Tracheal epithelial cell (primary cell): Measurements from ENCODE around the gene XRN1. TPM values are rescaled to one million over a fixed set of nuclear protein-coding genes. Genes with fewer than 3 reads are reported as not detected.

Experiments
- total RNA-seq: library from RNA; depleted of rRNA; stranded (reverse); fragments of >200 nt; gene quantifications from 2 replicates; pipeline ENCODE4 v1.2.1, GENCODE V29; 2014

The XRN1 gene
- 18.6 and 18.8 TPM in 2 replicates for total RNA-seq

GRCh38 chr3:142447852-142448823, at the start of gene XRN1:
XRN1 (minus strand) TSS chr3:142448037; CDS start chr3:142447944, 93 bp downstream.

Other genes with a start within 250 kb of the XRN1 start
- 7.5 and 9.6 TPM in 2 replicates for gene GK5, start 222.5 kb downstream of the XRN1 start, total RNA-seq
- gene ATR, start 130.7 kb upstream of the XRN1 start, total RNA-seq: 22.4 and 25.2 TPM in 2 replicates
- 22.4 and 23.9 TPM in 2 replicates for gene PLS1, start 148.4 kb upstream of the XRN1 start, total RNA-seq